B cell (primary cell): ENCODE data around the gene LRIG3.

ENCODE experiments used
- CTCF ChIP-seq: fragments of 200-600 bp; IDR thresholded peaks from one replicate; pipeline ENCODE4 v1.8.0; 2022; ENCODE audit warnings: antibody characterized with exemption, mild to moderate bottlenecking
- EZH2 ChIP-seq: IDR thresholded peaks from 2 replicates; pipeline ENCODE4 v1.6.1; 2012; ENCODE audit warnings: borderline replicate concordance, low read depth, mild to moderate bottlenecking, moderate library complexity, low read length; ENCODE audit not compliant: insufficient read depth, poor library complexity, severe bottlenecking

- TF ChIP-seq CTCF (no peak), EZH2 (no peak)
Measured at GRCh38 chr12:58882826-58883225, 37.5 kb downstream of the LRIG3 start.
